Activated CD4-positive, alpha-beta T cell treated with anti-CD3 and anti-CD28 coated beads, Interleukin-2, amount 50 U/mL, for 1 hour (primary cell): ENCODE results near the gene ATXN10.
"Not testable (repeated sequence)": the region's sequence is repeated elsewhere in the genome, so short reads cannot be mapped to it uniquely, and the experiment has no call there.

ENCODE experiments used
- DNase-seq: peaks from one replicate; pipeline ENCODE4 v3.0.0-alpha.2; 2020

Gene ATXN10

DNA sequence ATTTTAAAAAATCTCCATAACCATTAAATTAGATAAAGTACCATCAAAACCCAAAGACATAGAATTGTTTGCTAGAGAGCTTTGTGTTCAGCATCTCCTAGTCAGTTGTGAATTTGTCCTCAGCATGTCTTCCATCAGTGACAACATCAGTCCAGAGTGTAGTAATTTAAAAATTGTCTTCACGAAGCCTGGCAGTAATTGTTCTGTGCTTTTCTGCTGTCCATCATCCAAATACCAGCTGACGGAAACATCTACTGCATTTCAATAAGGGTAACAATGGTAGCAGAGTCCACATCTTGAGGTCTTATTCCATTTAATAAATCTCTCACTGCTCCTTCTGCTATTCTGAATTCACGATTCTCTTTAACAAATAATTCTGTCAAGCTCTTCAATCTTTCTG is 121.5 kb downstream of the ATXN10 start:
- no peak for DNase-seq

- DNase-seq = no peak
Measured at GRCh38 chr22:45793892-45794291, 122.3 kb downstream of the ATXN10 start.

DNA sequence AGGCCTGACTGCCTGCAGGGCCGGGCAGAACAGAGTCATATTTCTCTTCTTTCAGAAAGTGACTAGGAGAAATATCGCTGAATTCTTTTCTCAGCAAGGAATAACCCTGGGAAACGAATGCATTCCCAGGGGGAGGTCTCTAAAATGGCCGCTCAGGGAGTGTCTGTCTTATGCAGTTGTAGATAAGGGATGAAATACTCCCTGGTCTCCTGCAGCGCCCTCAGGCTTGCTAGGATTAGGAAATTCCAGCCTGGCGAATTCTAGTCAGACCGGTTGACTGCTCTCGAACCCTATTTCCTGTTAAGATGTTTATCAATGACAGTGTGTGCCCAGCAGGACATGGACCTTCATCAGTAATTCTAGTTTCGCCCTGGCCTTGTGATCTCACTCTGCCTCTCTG is 124.4 kb downstream of the ATXN10 start:
- DNase-seq = not testable (repeated sequence)

GRCh38 chr22:45799291-45799690 is 127.7 kb downstream of the ATXN10 start:
- DNase-seq = no peak

GRCh38 chr22:45802054-45802453 is 130.4 kb downstream of the ATXN10 start:
- no peak for DNase-seq

- DNase-seq = no peak
Measured at GRCh38 chr22:45804319-45804985, 132.8 kb downstream of the ATXN10 start.

GRCh38 chr22:45804986-45805325 is 133.3 kb downstream of the ATXN10 start:
- no peak for DNase-seq

DNA sequence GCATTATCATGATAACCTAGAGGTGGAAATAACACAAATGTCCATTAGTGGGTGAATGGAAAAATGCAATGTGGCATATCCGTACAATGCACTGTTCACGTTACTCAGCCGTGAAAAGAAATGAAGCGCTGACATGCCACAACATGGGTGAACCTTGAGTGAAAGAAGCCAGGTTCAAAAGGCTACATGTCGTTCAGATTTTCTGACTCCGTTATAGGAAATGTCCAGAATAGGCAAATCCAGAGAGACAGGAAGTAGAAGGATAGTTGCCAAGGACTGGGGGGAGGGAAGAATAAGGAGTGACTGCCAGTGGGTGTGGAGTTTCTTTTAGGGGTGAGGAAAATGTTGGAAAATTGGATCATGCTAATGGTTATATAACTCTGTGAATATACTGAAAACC is 133.8 kb downstream of the ATXN10 start:
- no peak for DNase-seq

- DNase-seq = no peak
Measured at GRCh38 chr22:45807156-45807915, 135.7 kb downstream of the ATXN10 start.

GRCh38 chr22:45812910-45813309 is 141.3 kb downstream of the ATXN10 start:
- no peak for DNase-seq

DNA sequence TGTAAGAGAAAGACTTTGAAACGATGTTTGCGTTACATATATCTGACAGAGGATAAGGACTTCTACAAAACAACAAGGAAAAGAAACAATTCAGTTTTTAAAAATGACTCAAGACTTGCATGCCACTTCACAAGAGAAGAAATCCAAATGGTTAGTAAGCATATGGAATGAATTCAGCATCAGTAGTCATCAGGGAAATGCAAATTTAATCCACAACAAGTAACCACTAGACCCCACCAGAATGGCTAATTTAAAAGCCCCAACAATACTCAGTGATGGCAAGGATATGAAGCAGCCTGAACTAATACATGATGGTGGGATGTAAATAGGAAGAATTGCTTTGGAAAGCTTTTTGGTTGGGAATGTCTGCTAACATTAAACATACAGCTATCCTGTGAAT is 142.6 kb downstream of the ATXN10 start:
- DNase-seq = no peak

DNA sequence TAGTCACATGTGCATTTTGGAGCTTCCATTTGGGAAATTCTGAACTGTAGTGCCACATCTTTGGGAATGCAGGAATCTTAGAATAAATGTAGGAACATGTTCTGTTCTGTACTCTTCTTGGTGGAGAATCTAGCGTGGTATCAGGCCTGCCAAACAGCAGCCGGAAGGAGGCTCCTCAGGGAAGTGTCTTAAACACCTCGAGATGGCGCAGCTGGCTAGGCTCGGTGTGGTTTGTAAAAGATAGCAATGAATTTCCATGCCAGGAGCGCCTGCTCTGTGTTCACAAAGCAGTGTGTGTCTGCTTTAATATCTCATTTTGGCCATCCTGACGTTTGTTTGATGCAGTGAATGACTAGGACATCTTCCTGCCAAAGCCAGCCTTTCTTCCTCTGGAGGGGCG is 145.1 kb downstream of the ATXN10 start:
- no peak for DNase-seq

DNA sequence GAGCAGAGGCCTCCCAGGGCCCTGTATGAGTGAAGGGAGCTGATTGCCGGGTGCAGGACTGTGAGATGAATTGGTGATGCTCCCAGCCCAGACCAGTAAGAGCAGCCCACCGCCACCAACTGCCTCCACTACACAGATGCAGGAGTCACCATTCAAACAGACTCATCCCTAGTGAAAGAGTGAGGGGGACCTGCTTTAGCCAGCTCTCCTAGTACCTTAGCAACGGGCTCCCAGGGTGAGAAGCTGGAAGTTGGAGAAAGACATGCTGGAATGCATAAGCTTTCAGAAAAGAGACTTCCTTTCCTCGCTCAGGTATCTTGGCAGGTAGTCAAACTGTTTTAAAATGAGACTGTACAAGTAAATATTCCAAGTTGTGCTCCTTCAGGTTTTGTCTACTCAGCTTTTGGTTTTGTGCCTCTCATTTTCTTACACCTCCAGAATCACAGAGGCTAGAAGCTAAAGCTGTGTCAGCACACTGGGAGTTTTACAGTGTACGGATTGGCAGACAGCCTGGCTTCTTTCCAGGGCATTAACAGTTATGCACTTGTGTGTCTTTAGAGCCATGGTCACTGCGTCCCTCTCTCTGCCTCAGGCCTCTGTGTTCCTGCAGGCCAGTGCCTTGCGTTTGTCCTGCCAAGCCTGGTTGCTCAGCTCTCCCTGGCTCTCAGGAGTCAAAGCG is 146.2 kb downstream of the ATXN10 start:
- DNase-seq = no peak

DNA sequence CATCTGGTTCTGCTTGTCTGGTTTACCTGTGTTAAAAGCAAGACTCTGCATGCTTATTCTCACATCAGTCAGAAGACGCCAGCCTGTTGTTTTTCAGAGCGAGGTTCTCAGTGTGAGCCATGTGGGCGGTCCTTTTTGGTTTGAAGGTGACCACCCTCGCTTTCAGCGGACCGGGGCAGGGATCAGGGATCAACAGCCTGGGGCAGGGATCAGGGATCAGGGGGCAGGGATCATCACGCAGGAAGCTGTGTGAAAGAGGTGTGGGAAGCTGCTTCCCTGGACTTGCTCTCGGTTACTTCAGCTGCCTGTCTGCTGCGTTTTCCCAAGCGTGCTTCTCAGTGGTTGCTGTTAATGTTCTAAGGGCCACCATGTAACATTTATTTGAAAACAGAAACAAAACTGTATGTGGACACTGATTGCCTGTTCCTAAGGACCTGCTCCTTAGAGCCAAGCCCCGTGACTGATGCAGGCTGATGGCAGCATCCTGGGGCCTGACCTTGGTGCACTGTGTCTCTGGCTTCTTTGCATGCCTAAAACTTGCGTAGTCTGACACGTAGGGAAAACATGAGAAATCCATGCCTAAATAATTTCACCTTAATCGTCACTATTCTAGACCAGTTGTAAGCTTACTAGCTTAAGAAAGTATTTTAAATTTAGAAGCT is 146.9 kb downstream of the ATXN10 start:
- no peak for DNase-seq

- DNase-seq = no peak
Measured at GRCh38 chr22:45819305-45819704, 147.7 kb downstream of the ATXN10 start.

- no peak for DNase-seq
Measured at GRCh38 chr22:45823336-45823735, 151.7 kb downstream of the ATXN10 start.

DNA sequence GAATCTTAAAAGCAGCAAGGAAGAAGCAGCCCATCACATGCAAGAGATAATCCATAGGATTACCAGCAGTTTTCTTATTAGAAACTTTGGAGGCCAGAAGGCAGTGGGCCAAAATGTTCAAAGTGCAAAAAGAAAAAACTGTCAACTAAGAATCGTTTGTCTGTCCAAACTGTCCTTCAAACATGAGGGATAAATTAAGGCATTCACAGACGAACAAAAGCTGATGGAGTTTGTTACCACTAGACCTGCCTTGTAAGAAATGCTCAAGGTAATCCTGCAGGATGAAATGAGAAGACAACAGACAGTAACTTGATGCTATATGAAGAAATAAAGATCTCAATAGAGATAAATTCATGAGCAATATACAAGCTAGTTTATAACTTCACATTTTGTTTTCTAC is 154.9 kb downstream of the ATXN10 start:
- no peak for DNase-seq

DNA sequence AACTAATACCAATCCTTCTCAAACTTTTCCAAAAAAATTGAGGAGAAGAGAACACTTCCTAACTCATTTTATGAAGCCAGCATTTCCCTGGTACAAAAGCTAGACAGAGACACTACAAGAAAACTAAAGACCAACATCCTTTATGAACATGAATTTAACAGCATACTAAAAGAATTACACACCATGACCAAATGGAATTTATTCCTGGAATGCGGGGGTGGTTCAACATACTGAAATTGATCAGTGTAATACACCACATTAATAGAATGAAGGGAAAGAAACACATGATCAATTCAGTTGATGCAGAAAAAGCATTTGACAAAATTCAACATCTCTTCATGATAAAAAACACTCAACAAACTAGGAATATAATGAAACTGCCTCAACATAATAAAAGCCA is 157.2 kb downstream of the ATXN10 start:
- no peak for DNase-seq

DNA sequence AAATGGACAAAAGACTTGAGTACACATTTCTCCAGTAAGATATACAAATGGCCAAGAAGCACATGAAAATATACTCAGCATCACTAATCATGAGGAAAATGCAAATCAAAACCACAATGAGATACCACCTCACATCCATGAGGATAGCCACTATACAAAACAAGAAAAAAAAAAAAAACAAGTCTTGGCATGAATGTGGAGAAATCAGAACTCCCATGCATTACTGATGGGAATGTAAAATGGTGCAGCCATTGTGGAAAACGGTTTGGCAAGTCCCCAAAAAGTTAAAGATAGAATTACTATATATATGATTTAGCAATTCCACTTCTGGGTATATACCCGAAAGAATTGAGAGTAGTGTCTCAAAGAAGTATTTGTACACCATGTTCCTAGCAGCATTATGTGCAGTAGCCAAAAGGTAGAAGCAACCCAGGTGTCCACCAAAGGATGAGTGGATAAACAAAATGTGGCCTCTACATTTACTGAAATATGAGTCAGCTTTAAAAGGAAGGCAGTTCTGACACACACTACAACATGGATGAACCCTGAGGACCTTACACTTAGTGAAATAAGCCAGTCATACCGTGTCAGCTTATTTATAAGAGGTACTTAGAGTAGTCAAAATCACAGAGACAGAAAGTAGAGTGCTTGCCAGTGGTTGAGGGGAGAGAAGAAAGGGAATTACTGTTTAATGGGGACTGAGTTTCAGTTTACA is 159.1 kb downstream of the ATXN10 start:
- DNase-seq = no peak

GRCh38 chr22:45831394-45831793 is 159.8 kb downstream of the ATXN10 start:
- DNase-seq = no peak

- DNase-seq = no peak
Measured at GRCh38 chr22:45832180-45832579, 160.5 kb downstream of the ATXN10 start.

DNA sequence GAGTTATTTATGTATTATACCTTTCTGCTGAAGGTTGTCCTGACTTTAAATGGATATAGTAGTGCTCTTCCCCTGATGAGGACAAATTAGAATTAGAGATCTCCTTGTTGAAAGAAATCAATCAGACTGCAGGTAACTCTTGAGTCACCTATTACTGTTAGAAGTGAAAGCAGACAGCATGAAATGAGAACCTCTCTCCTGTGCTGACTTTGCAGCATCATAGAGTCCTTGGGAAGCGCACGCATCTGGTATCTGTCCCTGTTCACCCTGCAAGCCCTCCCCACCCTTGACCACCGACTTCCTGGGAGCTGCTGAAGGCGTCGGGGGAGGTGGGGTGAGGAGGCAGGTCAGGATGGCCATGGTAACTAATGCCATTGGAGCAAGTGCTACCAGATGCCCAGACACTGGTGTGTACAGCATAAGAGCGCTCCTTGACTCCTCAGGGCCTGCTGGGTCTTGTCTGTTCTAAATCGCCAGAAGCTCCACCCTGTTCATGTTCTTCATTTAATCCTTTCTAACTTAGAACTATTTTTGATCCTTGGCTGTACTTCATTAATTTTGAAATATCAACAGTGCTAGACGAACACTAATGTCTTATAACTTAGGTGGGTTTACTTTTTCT is 161.4 kb downstream of the ATXN10 start:
- no peak for DNase-seq

DNA sequence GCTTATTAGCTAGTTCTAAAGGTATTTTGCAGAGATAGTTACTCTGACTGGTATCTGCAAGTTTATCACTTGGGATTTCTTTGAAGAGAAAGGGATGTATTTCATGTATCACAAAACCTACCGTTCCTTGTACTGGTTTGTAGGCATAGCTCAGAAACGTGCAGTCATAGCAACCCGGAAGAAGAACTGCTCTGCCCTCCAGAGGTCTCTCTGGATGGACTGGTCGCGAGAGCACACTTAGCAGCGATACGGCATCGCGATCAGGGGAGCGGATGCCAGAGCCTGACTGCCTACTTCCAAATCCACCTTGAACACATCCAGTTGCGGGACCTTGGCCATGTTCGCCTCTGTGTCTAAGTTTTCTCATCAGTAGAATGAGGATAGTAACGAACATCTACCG is 162.0 kb downstream of the ATXN10 start:
- no peak for DNase-seq
